Natural killer cell (primary cell): Measurements from ENCODE around the gene MAP1B. TPM values are rescaled to one million over a fixed set of nuclear protein-coding genes. Genes with fewer than 3 reads are reported as not detected.

Experiments used
- ATAC-seq, 3 donors: fragments of 150-1000 bp in 2 of 3; fragments of 200-7000 bp in 1 of 3; cut with Tn5 transposase; 1 replicate in 1 of 3; 2 replicates in 2 of 3; pipeline ENCODE4 v1.10.0; 2021; ENCODE audit warnings: mild to moderate bottlenecking in 2 of 3, moderate library complexity in 2 of 3
- DNase-seq, 2 donors: peaks; one replicate each; pipeline versions ENCODE4 v3.0.0 to v3.0.0-alpha.2; 2013 to 2021; ENCODE audit warnings: mixed read lengths in 1 of 2
- H3K27ac ChIP-seq: one replicate; pipeline ENCODE4 v1.5.1; 2013; ENCODE audit warnings: mild to moderate bottlenecking, low read length
- H3K27me3 ChIP-seq: one replicate; pipeline ENCODE4 v1.6.1; 2013; ENCODE audit warnings: low read length; ENCODE audit not compliant: control insufficient read depth, insufficient read depth
- H3K36me3 ChIP-seq: one replicate; pipeline ENCODE4 v1.6.1; 2013; ENCODE audit warnings: low read length; ENCODE audit not compliant: control insufficient read depth, insufficient read depth
- H3K4me1 ChIP-seq: one replicate; pipeline ENCODE4 v1.6.1; 2013; ENCODE audit warnings: low read length; ENCODE audit not compliant: control insufficient read depth, insufficient read depth
- H3K4me3 ChIP-seq: one replicate; pipeline ENCODE4 v1.5.1; 2013; ENCODE audit warnings: low read length
- H3K9me3 ChIP-seq: one replicate; pipeline ENCODE4 v1.6.1; 2013; ENCODE audit warnings: low read length; ENCODE audit not compliant: control insufficient read depth, insufficient read depth
- H3K27ac Mint-ChIP-seq, 2 donors: one replicate each; pipeline ENCODE4 v1.8.0; 2022; ENCODE audit warnings: mild to moderate bottlenecking in 2 of 2, mixed read lengths in 2 of 2, moderate library complexity in 1 of 2
- H3K27me3 Mint-ChIP-seq, 2 donors: one replicate each; pipeline ENCODE4 v1.8.0; 2022; ENCODE audit warnings: low read depth in 2 of 2, mixed read lengths in 2 of 2
- H3K36me3 Mint-ChIP-seq: one replicate; pipeline ENCODE4 v1.8.0; 2022; ENCODE audit warnings: mixed read lengths
- H3K4me1 Mint-ChIP-seq, 2 donors: one replicate each; pipeline ENCODE4 v1.8.0; 2022; ENCODE audit warnings: mixed read lengths in 2 of 2
- H3K4me3 Mint-ChIP-seq: one replicate; pipeline ENCODE4 v1.8.0; 2022; ENCODE audit warnings: mild to moderate bottlenecking, moderate library complexity, mixed read lengths
- H3K9me3 Mint-ChIP-seq, 2 donors: one replicate each; pipeline ENCODE4 v1.8.0; 2022; ENCODE audit warnings: mixed read lengths in 2 of 2
- WGBS: methylation state at CpG from one replicate; pipeline ENCODE4 v1.1.7; 2013; ENCODE audit warnings: missing lambda C conversion rate; ENCODE audit not compliant: insufficient coverage; 5-methylcytosine and 5-hydroxymethylcytosine counted together
- intact Hi-C: fragments of 100-400 bp; cut with micrococcal nuclease; formaldehyde crosslinking; loops from one replicate; pipeline ENCODE4 v1.14.2; 2022
- total RNA-seq, 4 donors: library from RNA; stranded (reverse); fragments of 120-200 nt in 1 of 4; gene quantifications; one replicate each; pipeline versions ENCODE4 v1.2.3 to v1.2.4, GENCODE V29; 2013 to 2022
- TF ChIP-seq, protein P1 (sequence below): fragments of 200-600 bp; IDR thresholded peaks from one replicate; pipeline ENCODE4 v1.8.0; 2022; ENCODE audit warnings: antibody characterized with exemption

The MAP1B gene
- total RNA-seq, 3 donors from 2014 or later (not counting 1 experiment from before 2014, with no cell fraction given) = 0.07 to 0.31 TPM; not detected in 1

DNA sequence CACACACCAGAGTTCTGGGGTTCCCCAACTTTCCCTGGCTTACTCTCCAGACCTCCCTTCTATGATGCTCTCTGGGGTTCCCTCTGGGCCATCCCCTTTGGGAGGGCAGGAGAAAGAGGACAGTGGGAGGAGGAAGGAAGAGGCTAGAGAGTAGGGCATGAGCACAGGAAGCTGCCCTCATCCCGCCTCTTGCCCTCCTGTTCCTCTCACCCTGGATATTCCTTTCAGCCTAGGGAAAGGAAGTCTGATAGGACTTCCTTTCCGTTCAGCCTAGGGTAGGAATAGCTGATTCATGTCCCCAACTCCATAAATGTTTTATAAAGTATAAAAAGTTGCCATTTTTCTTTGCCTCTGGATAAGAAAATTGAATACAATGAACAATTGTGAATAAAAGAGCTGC, 7.4 kb downstream of the MAP1B start:
- H3K4me3 ChIP-seq = no peak overlapping the region
- Mint-ChIP-seq H3K36me3 (no peaks in the 10 kb centered on the region), H3K27ac (no peak overlapping the region), H3K9me3 (no peaks in the 10 kb centered on the region), H3K27me3 (peaks cover 32 to 65% of the 10 kb centered on the region in 2 donors), H3K4me1 (no peaks in the 10 kb centered on the region), H3K4me3 (no peak overlapping the region)
- TF ChIP-seq, protein P1, sequence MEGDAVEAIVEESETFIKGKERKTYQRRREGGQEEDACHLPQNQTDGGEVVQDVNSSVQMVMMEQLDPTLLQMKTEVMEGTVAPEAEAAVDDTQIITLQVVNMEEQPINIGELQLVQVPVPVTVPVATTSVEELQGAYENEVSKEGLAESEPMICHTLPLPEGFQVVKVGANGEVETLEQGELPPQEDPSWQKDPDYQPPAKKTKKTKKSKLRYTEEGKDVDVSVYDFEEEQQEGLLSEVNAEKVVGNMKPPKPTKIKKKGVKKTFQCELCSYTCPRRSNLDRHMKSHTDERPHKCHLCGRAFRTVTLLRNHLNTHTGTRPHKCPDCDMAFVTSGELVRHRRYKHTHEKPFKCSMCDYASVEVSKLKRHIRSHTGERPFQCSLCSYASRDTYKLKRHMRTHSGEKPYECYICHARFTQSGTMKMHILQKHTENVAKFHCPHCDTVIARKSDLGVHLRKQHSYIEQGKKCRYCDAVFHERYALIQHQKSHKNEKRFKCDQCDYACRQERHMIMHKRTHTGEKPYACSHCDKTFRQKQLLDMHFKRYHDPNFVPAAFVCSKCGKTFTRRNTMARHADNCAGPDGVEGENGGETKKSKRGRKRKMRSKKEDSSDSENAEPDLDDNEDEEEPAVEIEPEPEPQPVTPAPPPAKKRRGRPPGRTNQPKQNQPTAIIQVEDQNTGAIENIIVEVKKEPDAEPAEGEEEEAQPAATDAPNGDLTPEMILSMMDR = no peak
- intact Hi-C loops = no loop called here
- no peaks in the 10 kb centered on the region for H3K9me3 ChIP-seq
- H3K36me3 ChIP-seq = no peaks in the 10 kb centered on the region
- WGBS = no CpG with 5 or more reads among the region's 2 CpGs
- no peak overlapping the region for H3K27ac ChIP-seq
- peaks cover 2% of the 10 kb centered on the region for H3K27me3 ChIP-seq
- no peaks in the 10 kb centered on the region for H3K4me1 ChIP-seq
- no peak for ATAC-seq
- DNase-seq = no peak

DNA sequence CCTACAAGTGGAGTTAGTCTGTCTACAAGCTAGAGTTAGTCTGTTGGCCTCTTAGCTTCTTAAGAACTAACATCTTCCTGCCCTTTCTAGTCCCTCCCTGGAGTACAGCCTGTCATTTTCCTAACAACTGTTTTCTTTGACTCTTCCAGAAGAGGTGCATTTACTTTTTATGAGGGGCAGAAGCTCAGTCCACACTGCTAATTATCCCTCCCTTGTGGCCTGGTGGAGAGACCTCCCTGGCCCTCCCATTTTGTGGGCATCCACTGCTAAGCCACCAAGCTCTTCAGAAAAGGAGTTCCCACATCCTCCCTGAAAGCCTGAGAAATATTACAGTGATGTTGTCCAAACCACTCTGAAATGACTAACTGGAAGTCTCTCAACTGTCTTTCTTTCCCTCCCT, 8.0 kb downstream of the MAP1B start:
- no peaks in the 10 kb centered on the region for H3K9me3 Mint-ChIP-seq
- no peak overlapping the region for H3K4me3 Mint-ChIP-seq
- ATAC-seq (no peak), DNase-seq (no peak)
- Histone ChIP-seq H3K4me3 (no peak overlapping the region), H3K36me3 (no peaks in the 10 kb centered on the region), H3K4me1 (no peaks in the 10 kb centered on the region), H3K27ac (no peak overlapping the region), H3K9me3 (no peaks in the 10 kb centered on the region), H3K27me3 (peaks cover 2% of the 10 kb centered on the region)
- no peaks in the 10 kb centered on the region for H3K4me1 Mint-ChIP-seq
- H3K27me3 Mint-ChIP-seq = peaks cover 25 to 59% of the 10 kb centered on the region in 2 donors
- H3K27ac Mint-ChIP-seq = no peak overlapping the region
- TF ChIP-seq, protein P1 = no peak
- no peaks in the 10 kb centered on the region for H3K36me3 Mint-ChIP-seq
- intact Hi-C loops = no loop called here

DNA sequence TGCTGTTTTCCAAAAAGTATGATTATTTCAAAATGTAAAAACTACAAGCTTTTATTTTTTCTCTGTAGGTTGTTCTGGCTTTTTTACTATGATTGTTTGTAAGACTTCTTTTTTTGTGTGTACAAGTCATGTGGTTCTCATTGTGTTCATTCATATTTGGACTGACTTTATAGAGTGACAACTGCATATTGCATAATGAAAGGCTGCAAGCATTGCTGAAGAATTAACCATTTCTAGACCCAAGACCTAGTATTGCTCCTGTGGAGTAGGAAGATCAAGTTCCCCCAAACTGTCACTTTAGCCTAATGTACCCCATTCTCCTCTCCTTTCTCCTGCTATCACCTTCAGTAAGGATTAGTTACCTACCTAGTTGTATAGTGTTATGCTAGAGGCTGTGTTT, 10.0 kb downstream of the MAP1B start:
- H3K36me3 ChIP-seq = no peaks in the 10 kb centered on the region
- H3K4me1 Mint-ChIP-seq = no peaks in the 10 kb centered on the region
- no peak overlapping the region for H3K4me3 Mint-ChIP-seq
- H3K4me3 ChIP-seq = no peak overlapping the region
- ATAC-seq (no peak), DNase-seq (no peak)
- H3K27me3 Mint-ChIP-seq = peaks cover 30 to 63% of the 10 kb centered on the region in 2 donors
- TF ChIP-seq, protein P1 = no peak
- no peaks in the 10 kb centered on the region for H3K9me3 ChIP-seq
- H3K4me1 ChIP-seq = no peaks in the 10 kb centered on the region
- no peak overlapping the region for H3K27ac Mint-ChIP-seq
- no peak overlapping the region for H3K27ac ChIP-seq
- intact Hi-C loops = no loop called here
- peaks cover 2% of the 10 kb centered on the region for H3K27me3 ChIP-seq
- no peaks in the 10 kb centered on the region for H3K9me3 Mint-ChIP-seq
- H3K36me3 Mint-ChIP-seq = no peaks in the 10 kb centered on the region

DNA sequence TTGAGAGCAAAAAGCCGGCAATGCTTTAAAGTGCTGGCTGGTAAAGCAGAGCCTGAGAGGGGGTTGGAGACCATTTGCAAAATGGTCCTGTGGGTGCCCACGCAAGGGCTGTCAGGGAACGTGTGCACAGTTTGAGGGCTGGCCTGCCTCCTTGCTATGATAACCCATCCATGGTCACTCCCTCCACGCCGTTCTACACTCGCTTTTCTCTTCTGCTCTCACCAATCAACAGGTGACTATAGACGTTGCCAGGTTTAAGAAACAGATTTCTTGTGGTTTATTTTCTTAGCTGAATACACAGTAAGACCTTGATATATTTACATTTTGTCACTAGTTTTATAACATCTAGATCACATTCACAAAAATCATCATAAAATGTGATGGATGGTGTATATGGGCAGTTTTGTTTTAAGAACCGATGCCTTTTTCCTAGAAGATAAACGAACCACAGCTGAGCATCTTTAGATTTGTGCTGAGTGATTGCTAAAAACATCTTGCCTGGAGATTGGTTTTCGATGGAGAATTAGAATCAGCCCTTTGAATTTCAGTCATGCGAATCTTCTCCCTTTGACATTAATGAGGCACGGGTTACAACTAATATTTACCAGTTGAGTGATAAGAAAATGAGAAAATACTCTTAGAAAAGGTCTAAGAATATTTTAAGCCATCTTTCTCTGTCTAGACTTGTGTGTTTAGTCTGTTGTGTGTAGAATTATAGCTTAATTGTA, 13.9 kb downstream of the MAP1B start:
- no peak overlapping the region for H3K4me3 ChIP-seq
- no peaks in the 10 kb centered on the region for H3K36me3 ChIP-seq
- TF ChIP-seq, protein P1 = no peak
- 86% methylated on average over 10 of the region's 12 CpGs for WGBS
- H3K27me3 ChIP-seq = no peaks in the 10 kb centered on the region
- H3K4me1 ChIP-seq = no peaks in the 10 kb centered on the region
- Mint-ChIP-seq H3K36me3 (no peaks in the 10 kb centered on the region), H3K9me3 (no peaks in the 10 kb centered on the region), H3K4me3 (no peak overlapping the region), H3K27me3 (peaks cover 31 to 59% of the 10 kb centered on the region in 2 donors), H3K27ac (no peak overlapping the region), H3K4me1 (no peaks in the 10 kb centered on the region)
- H3K9me3 ChIP-seq = no peaks in the 10 kb centered on the region
- DNase-seq = no peak
- intact Hi-C loops = no loop called here
- no peak for ATAC-seq
- H3K27ac ChIP-seq = no peak overlapping the region
